ENCODE measurements around the gene BSX.

The BSX gene

GRCh38 chr11:122954455-122954854, 27.2 kb downstream of the BSX start:
- DNase-seq = no peak
- ATAC-seq = no peak

GRCh38 chr11:122951211-122951610, 30.4 kb downstream of the BSX start:
- ATAC-seq = no peak
- DNase-seq = no peak

DNA sequence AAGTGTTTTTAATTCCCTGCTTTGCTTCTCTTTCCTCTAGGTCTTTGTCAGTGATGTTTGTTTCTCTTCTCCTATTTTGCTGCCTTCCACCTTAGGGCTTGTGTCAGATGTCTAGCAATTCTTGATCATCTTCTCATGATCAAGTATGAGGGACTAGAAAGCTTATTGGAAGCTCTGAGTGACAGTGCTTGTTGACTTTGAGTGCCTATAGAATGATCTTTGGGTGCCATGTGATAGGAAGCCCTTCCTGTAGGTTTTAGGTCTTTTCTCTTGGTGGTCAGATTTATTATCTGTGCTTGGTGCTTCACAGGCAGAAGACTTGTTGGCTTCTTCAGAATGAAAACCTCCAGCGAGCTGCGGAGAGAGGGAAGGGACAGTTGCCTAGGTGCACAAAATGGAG, 43.1 kb downstream of the BSX start:
- ATAC-seq = no peak
- no peak for DNase-seq

- ATAC-seq = peak; percentile 63
- DNase-seq = no peak
These were observed 43.7 kb downstream of the BSX start for GRCh38 chr11:122937983-122938382.

DNA sequence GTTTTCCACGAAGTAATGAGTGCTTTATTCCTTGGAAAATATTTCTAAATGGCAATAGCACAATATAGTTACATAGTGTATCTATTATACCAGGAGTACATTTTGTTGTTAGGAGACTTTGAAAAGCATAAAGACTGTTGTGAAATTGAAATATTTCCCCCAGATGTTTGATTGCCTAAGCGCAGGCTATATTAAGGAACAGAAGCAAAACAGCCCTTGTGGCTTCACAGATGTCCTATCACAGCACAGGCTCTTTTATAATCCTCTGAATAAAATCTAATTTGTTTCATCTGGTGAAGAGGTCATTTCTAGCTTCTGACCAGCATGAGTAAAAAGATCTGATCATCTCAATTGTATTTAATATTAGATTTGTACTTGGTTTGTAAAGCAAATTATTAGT, 48.2 kb downstream of the BSX start:
- no peak for DNase-seq
- no peak for ATAC-seq

GRCh38 chr11:122931510-122931909, 50.1 kb downstream of the BSX start:
- DNase-seq (no peak), ATAC-seq (no peak)
